T-helper 17 cell (primary cell): ENCODE measurements around the gene SGO2. TPM values are rescaled to one million over a fixed set of nuclear protein-coding genes. Genes with fewer than 3 reads are reported as not detected.

ENCODE experiments used
- ATAC-seq: fragments of 150-1000 bp; cut with Tn5 transposase; 2 replicates; pipeline ENCODE4 v1.10.0; 2021; ENCODE audit warnings: mild to moderate bottlenecking, moderate library complexity
- DNase-seq, 3 donors: peaks; one replicate each; pipeline versions ENCODE4 v3.0.0 to v3.0.0-alpha.2; 2020 to 2021
- H3K9me3 ChIP-seq: one replicate; pipeline ENCODE4 v1.7.0; 2013; ENCODE audit warnings: low read length, mild to moderate bottlenecking; ENCODE audit not compliant: control insufficient read depth, poor library complexity, severe bottlenecking
- H3K27ac Mint-ChIP-seq: one replicate; pipeline ENCODE4 v1.8.0; 2022; ENCODE audit warnings: mild to moderate bottlenecking, moderate library complexity, mixed read lengths
- H3K27me3 Mint-ChIP-seq: one replicate; pipeline ENCODE4 v1.8.0; 2022; ENCODE audit warnings: mixed read lengths
- H3K36me3 Mint-ChIP-seq: one replicate; pipeline ENCODE4 v1.8.0; 2022; ENCODE audit warnings: low read depth, mixed read lengths
- H3K4me1 Mint-ChIP-seq: one replicate; pipeline ENCODE4 v1.8.0; 2022; ENCODE audit warnings: mild to moderate bottlenecking, mixed read lengths
- H3K4me3 Mint-ChIP-seq: one replicate; pipeline ENCODE4 v1.8.0; 2022; ENCODE audit warnings: mild to moderate bottlenecking, moderate library complexity, mixed read lengths
- total RNA-seq, 4 donors: library from RNA in 2 of 4; stranded (reverse) in 2 of 4; gene quantifications; one replicate each; pipeline ENCODE4 v1.2.3 and lab custom pipeline; 2022 to 2026

Gene SGO2
- total RNA-seq (1 to 10 TPM; 1.2 to 1.5 TPM), total RNA-seq (lab: John Stamatoyannopoulos, UW) (4.9 reads per million in 2 donors)

GRCh38 chr2:200525882-200526651 is at the start of gene SGO2:
Gene SGO2, plus strand, starts transcription at chr2:200526207. Its CDS starts 6,769 bp downstream, at chr2:200532976.
- Mint-ChIP-seq H3K27me3 (peaks cover 5% of the 10 kb centered on the region), H3K4me3 (peak within 1 kb of the TSS; percentile 96)

GRCh38 chr2:200476836-200477235 is 49.2 kb upstream of the SGO2 start:
- H3K4me3 Mint-ChIP-seq: no peak overlapping the region
- no peaks in the 10 kb centered on the region for H3K27me3 Mint-ChIP-seq
- H3K4me1 Mint-ChIP-seq: peaks cover 4% of the 10 kb centered on the region
- peak overlapping the region; percentile 32 for H3K27ac Mint-ChIP-seq
- DNase-seq (no peak), ATAC-seq (no peak)
- H3K9me3 ChIP-seq: no peaks in the 10 kb centered on the region
- no peaks in the 10 kb centered on the region for H3K36me3 Mint-ChIP-seq

More at GRCh38 chr2:200525882-200526651, at the start of gene SGO2:
- peaks cover 22% of the 10 kb centered on the region for H3K4me1 Mint-ChIP-seq
- DNase-seq (peak; percentile 91 to 94 (median 91)), ATAC-seq (peak; percentile 100)
- peak within 1 kb of the TSS; percentile 96 for H3K27ac Mint-ChIP-seq
- H3K9me3 ChIP-seq: no peaks in the 10 kb centered on the region
- H3K36me3 Mint-ChIP-seq: no peaks in the 10 kb centered on the region

GRCh38 chr2:200477667-200478131 is 48.3 kb upstream of the SGO2 start:
- H3K4me3 Mint-ChIP-seq: no peak overlapping the region
- no peak overlapping the region for H3K27ac Mint-ChIP-seq
- ATAC-seq (no peak), DNase-seq (no peak)
- H3K9me3 ChIP-seq: no peaks in the 10 kb centered on the region
- peaks cover 4% of the 10 kb centered on the region for H3K4me1 Mint-ChIP-seq
- H3K27me3 Mint-ChIP-seq: no peaks in the 10 kb centered on the region
- no peaks in the 10 kb centered on the region for H3K36me3 Mint-ChIP-seq

GRCh38 chr2:200479692-200480265 is 46.2 kb upstream of the SGO2 start:
- Mint-ChIP-seq H3K27ac (peak overlapping the region; percentile 14), H3K4me1 (peaks cover 7% of the 10 kb centered on the region), H3K27me3 (no peaks in the 10 kb centered on the region), H3K36me3 (no peaks in the 10 kb centered on the region), H3K4me3 (no peak overlapping the region)
- no peaks in the 10 kb centered on the region for H3K9me3 ChIP-seq
- no peak for ATAC-seq
- no peak for DNase-seq

GRCh38 chr2:200482194-200482593 is 43.8 kb upstream of the SGO2 start:
- Mint-ChIP-seq H3K36me3 (no peaks in the 10 kb centered on the region), H3K4me3 (no peak overlapping the region), H3K27me3 (no peaks in the 10 kb centered on the region), H3K27ac (no peak overlapping the region), H3K4me1 (peaks cover 7% of the 10 kb centered on the region)
- no peak for DNase-seq
- H3K9me3 ChIP-seq: no peaks in the 10 kb centered on the region
- no peak for ATAC-seq

GRCh38 chr2:200483729-200484198 is 42.2 kb upstream of the SGO2 start:
- peak; percentile 52 for ATAC-seq
- Mint-ChIP-seq H3K36me3 (no peaks in the 10 kb centered on the region), H3K4me1 (peaks cover 7% of the 10 kb centered on the region), H3K27ac (no peak overlapping the region), H3K4me3 (no peak overlapping the region), H3K27me3 (no peaks in the 10 kb centered on the region)
- no peak for DNase-seq
- H3K9me3 ChIP-seq: no peaks in the 10 kb centered on the region

- peaks cover 7% of the 10 kb centered on the region for H3K4me1 Mint-ChIP-seq
- ATAC-seq (no peak), DNase-seq (no peak)
- H3K4me3 Mint-ChIP-seq: no peak overlapping the region
- H3K27me3 Mint-ChIP-seq: no peaks in the 10 kb centered on the region
- H3K27ac Mint-ChIP-seq: no peak overlapping the region
- H3K9me3 ChIP-seq: no peaks in the 10 kb centered on the region
- H3K36me3 Mint-ChIP-seq: no peaks in the 10 kb centered on the region
These were observed 41.1 kb upstream of the SGO2 start for GRCh38 chr2:200484934-200485333.

- H3K9me3 ChIP-seq: no peaks in the 10 kb centered on the region
- H3K4me1 Mint-ChIP-seq: peaks cover 3% of the 10 kb centered on the region
- H3K4me3 Mint-ChIP-seq: no peak overlapping the region
- no peak overlapping the region for H3K27ac Mint-ChIP-seq
- H3K36me3 Mint-ChIP-seq: no peaks in the 10 kb centered on the region
- H3K27me3 Mint-ChIP-seq: no peaks in the 10 kb centered on the region
- DNase-seq: no peak
- ATAC-seq: no peak
These were observed 39.5 kb upstream of the SGO2 start for GRCh38 chr2:200486529-200486928.

- Mint-ChIP-seq H3K4me1 (peaks cover 3% of the 10 kb centered on the region), H3K36me3 (peaks cover 3% of the 10 kb centered on the region), H3K27ac (no peak overlapping the region), H3K27me3 (no peaks in the 10 kb centered on the region), H3K4me3 (no peak overlapping the region)
- no peaks in the 10 kb centered on the region for H3K9me3 ChIP-seq
- ATAC-seq: no peak
- no peak for DNase-seq
These were observed 37.8 kb upstream of the SGO2 start for GRCh38 chr2:200488169-200488568.

- no peak overlapping the region for H3K27ac Mint-ChIP-seq
- ATAC-seq (no peak), DNase-seq (no peak)
- no peaks in the 10 kb centered on the region for H3K9me3 ChIP-seq
- H3K36me3 Mint-ChIP-seq: peaks cover 6% of the 10 kb centered on the region
- peaks cover 2% of the 10 kb centered on the region for H3K4me1 Mint-ChIP-seq
- H3K4me3 Mint-ChIP-seq: no peak overlapping the region
- H3K27me3 Mint-ChIP-seq: no peaks in the 10 kb centered on the region
These were observed 36.0 kb upstream of the SGO2 start for GRCh38 chr2:200490001-200490400.

GRCh38 chr2:200492656-200493055 is 33.4 kb upstream of the SGO2 start:
- ATAC-seq: no peak
- H3K27ac Mint-ChIP-seq: no peak overlapping the region

GRCh38 chr2:200494048-200494447 is 32.0 kb upstream of the SGO2 start:
- no peaks in the 10 kb centered on the region for H3K9me3 ChIP-seq
- H3K4me1 Mint-ChIP-seq: peaks cover 5% of the 10 kb centered on the region
- DNase-seq: no peak
- no peak for ATAC-seq
- no peak overlapping the region for H3K27ac Mint-ChIP-seq
- no peaks in the 10 kb centered on the region for H3K27me3 Mint-ChIP-seq
- no peak overlapping the region for H3K4me3 Mint-ChIP-seq
- H3K36me3 Mint-ChIP-seq: peaks cover 8% of the 10 kb centered on the region

More at GRCh38 chr2:200492656-200493055, 33.4 kb upstream of the SGO2 start:
- DNase-seq: no peak
- no peak overlapping the region for H3K4me3 Mint-ChIP-seq
- no peaks in the 10 kb centered on the region for H3K27me3 Mint-ChIP-seq
- peaks cover 8% of the 10 kb centered on the region for H3K36me3 Mint-ChIP-seq
- H3K9me3 ChIP-seq: no peaks in the 10 kb centered on the region
- H3K4me1 Mint-ChIP-seq: peaks cover 3% of the 10 kb centered on the region

- H3K9me3 ChIP-seq: no peaks in the 10 kb centered on the region
- Mint-ChIP-seq H3K27me3 (no peaks in the 10 kb centered on the region), H3K4me1 (peaks cover 7% of the 10 kb centered on the region), H3K36me3 (peaks cover 11% of the 10 kb centered on the region), H3K4me3 (no peak overlapping the region), H3K27ac (no peak overlapping the region)
- ATAC-seq (no peak), DNase-seq (no peak)
These were observed 29.3 kb upstream of the SGO2 start for GRCh38 chr2:200496696-200497095.
